IMR-90 (cell line): ENCODE measurements around the gene CLEC20A. TPM values are rescaled to one million over a fixed set of nuclear protein-coding genes. Genes with fewer than 3 reads are reported as not detected.

Experiments used
- ATAC-seq: fragments of 200-7000 bp; cut with Tn5 transposase; 2 replicates; pipeline ENCODE4 v1.9.1; 2020; ENCODE audit warnings: low read depth, mild to moderate bottlenecking, moderate library complexity
- BruUV-seq: library from RNA; stranded (reverse); fragments of 400-500 nt; replicated peaks from 2 replicates; lab custom pipeline; 2021; lab: Mats Ljungman, UMichigan
- CTCF ChIA-PET: fragments of 300-600 bp; formaldehyde crosslinking; extraction: SDS; loops from one replicate; lab custom pipeline; 2021; ENCODE audit warnings: antibody characterized with exemption; lab: Yijun Ruan, JAX
- POLR2A ChIA-PET: fragments of 300-600 bp; sonication (Branson Sonifier 250); formaldehyde crosslinking; loops from one replicate; lab custom pipeline; 2022; ENCODE audit warnings: antibody characterized with exemption; ENCODE audit not compliant: unreplicated experiment; lab: Charles Lee
- DNase-seq: peaks from one replicate; pipeline ENCODE4 v3.0.0; 2013
- H2AFZ ChIP-seq: replicated peaks from 2 replicates; pipeline ENCODE3; 2013; ENCODE audit warnings: low read length, mild to moderate bottlenecking; ENCODE audit not compliant: poor library complexity
- H2AK5ac ChIP-seq: 2 replicates; pipeline ENCODE4 v1.6.1; 2013; ENCODE audit warnings: low read depth, low read length, inconsistent platforms
- H2AK9ac ChIP-seq: replicated peaks from 2 replicates; pipeline ENCODE3; 2013; ENCODE audit warnings: mild to moderate bottlenecking, low read depth, low read length, moderate library complexity; ENCODE audit not compliant: poor library complexity
- H2BK120ac ChIP-seq: 2 replicates; pipeline ENCODE4 v1.6.1; 2013; ENCODE audit warnings: low read depth, low read length, inconsistent platforms
- H2BK15ac ChIP-seq: 3 replicates; pipeline ENCODE4 v1.6.1; 2013; ENCODE audit warnings: low read depth, low read length, inconsistent platforms
- H2BK20ac ChIP-seq: 2 replicates; pipeline ENCODE4 v1.6.1; 2013; ENCODE audit warnings: low read depth, mild to moderate bottlenecking, inconsistent platforms, low read length, moderate library complexity
- H2BK5ac ChIP-seq: 2 replicates; pipeline ENCODE4 v1.6.1; 2013; ENCODE audit warnings: mild to moderate bottlenecking, low read depth, low read length, inconsistent platforms; ENCODE audit not compliant: poor library complexity, severe bottlenecking
- H3K14ac ChIP-seq: replicated peaks from 2 replicates; pipeline ENCODE4 v1.6.1; 2013; ENCODE audit warnings: low read depth, low read length, inconsistent platforms
- H3K18ac ChIP-seq: 2 replicates; pipeline ENCODE4 v1.6.1; 2013; ENCODE audit warnings: low read depth, low read length, control low read depth
- H3K23ac ChIP-seq: 2 replicates; pipeline ENCODE4 v1.6.1; 2013; ENCODE audit warnings: low read depth, low read length, inconsistent platforms
- H3K27ac ChIP-seq: 2 replicates; pipeline ENCODE4 v1.5.1; 2013; ENCODE audit warnings: mild to moderate bottlenecking, control low read depth, low read length; ENCODE audit not compliant: insufficient read depth
- H3K27me3 ChIP-seq: 2 replicates; pipeline ENCODE4 v1.6.1; 2013; ENCODE audit warnings: low read length; ENCODE audit not compliant: control insufficient read depth, insufficient read depth
- H3K36me3 ChIP-seq: 2 replicates; pipeline ENCODE4 v1.6.1; 2013; ENCODE audit warnings: low read length, mixed read lengths; ENCODE audit not compliant: control insufficient read depth, insufficient read depth
- H3K4ac ChIP-seq: 2 replicates; pipeline ENCODE4 v1.6.1; 2013; ENCODE audit warnings: low read depth, low read length, inconsistent platforms
- H3K4me1 ChIP-seq: 2 replicates; pipeline ENCODE4 v1.6.1; 2013; ENCODE audit warnings: low read length, mixed read lengths; ENCODE audit not compliant: control insufficient read depth, insufficient read depth
- H3K4me2 ChIP-seq: 2 replicates; pipeline ENCODE4 v1.6.1; 2013; ENCODE audit warnings: low read depth, mild to moderate bottlenecking, control low read depth, low read length, moderate library complexity
- H3K4me3 ChIP-seq: 2 replicates; pipeline ENCODE4 v1.5.1; 2013; ENCODE audit warnings: low read depth, mild to moderate bottlenecking, control low read depth, low read length, moderate library complexity; ENCODE audit not compliant: insufficient read depth
- H3K56ac ChIP-seq: 2 replicates; pipeline ENCODE4 v1.6.1; 2013; ENCODE audit warnings: low read length, inconsistent platforms; ENCODE audit not compliant: insufficient read depth; ENCODE audit errors: extremely low read depth
- H3K79me1 ChIP-seq, 2 experiments: 2 replicates each; pipeline ENCODE4 v1.6.1; 2013; ENCODE audit warnings: low read length in 2 of 2, inconsistent platforms in 1 of 2, low read depth in 1 of 2
- H3K9ac ChIP-seq: 2 replicates; pipeline ENCODE4 v1.6.1; 2013; ENCODE audit warnings: low read depth, low read length, control low read depth
- H3K9me1 ChIP-seq: 2 replicates; pipeline ENCODE4 v1.6.1; 2013; ENCODE audit warnings: low read length, inconsistent platforms; ENCODE audit not compliant: insufficient read depth
- H3K9me3 ChIP-seq: 2 replicates; pipeline ENCODE4 v1.6.1; 2013; ENCODE audit warnings: low read length; ENCODE audit not compliant: control insufficient read depth, insufficient read depth
- H4K20me1 ChIP-seq: 2 replicates; pipeline ENCODE4 v1.6.1; 2013; ENCODE audit warnings: low read length, inconsistent platforms; ENCODE audit not compliant: insufficient read depth
- H4K5ac ChIP-seq: 2 replicates; pipeline ENCODE4 v1.6.1; 2013; ENCODE audit warnings: mild to moderate bottlenecking, low read depth, low read length, control low read depth
- H4K8ac ChIP-seq, 2 experiments: 2 replicates each; pipeline ENCODE4 v1.6.1; 2013; ENCODE audit warnings: low read depth in 2 of 2, low read length in 2 of 2, control low read depth in 1 of 2, inconsistent platforms in 1 of 2
- H4K91ac ChIP-seq: 2 replicates; pipeline ENCODE4 v1.6.1; 2013; ENCODE audit warnings: low read depth, low read length, inconsistent platforms; ENCODE audit not compliant: insufficient read depth
- CEBPB ChIP-seq: IDR thresholded peaks from 2 replicates; pipeline ENCODE4 v1.6.1; 2012; ENCODE audit warnings: low read depth, low read length, improper control_type of control experiment
- MAFK ChIP-seq: IDR thresholded peaks from 2 replicates; pipeline ENCODE4 v1.6.1; 2012; ENCODE audit warnings: low read depth, low read length, improper control_type of control experiment
- USF2 ChIP-seq: fragments of 150-350 bp; IDR thresholded peaks from 2 replicates; pipeline ENCODE4 v1.6.1; 2017; ENCODE audit warnings: mild to moderate bottlenecking, antibody characterized with exemption, low read length, low read depth
- WGBS, 2 experiments: methylation state at CpG; one replicate each; pipeline versions ENCODE4 v1.1.5 to v1.1.7; 2013; ENCODE audit warnings: missing lambda C conversion rate in 2 of 2; ENCODE audit not compliant: insufficient read length in 1 of 2; ENCODE audit errors: extremely low coverage in 2 of 2; 5-methylcytosine and 5-hydroxymethylcytosine counted together
- dilution Hi-C: fragments of 300-500 bp; cut with HindIII; formaldehyde crosslinking; loops from one replicate; pipeline ENCODE4 v1.14.3; 2018; ENCODE audit warnings: low sequenced_read_pairs; ENCODE audit not compliant: unreplicated experiment
- in situ Hi-C: fragments of 300-500 bp; cut with MboI; formaldehyde crosslinking; loops from 3 replicates; pipeline ENCODE4 v1.14.3; 2019; ENCODE audit warnings: low sequenced_read_pairs, inconsistent platforms, mixed read lengths
- intact Hi-C: fragments of 100-400 bp; cut with micrococcal nuclease; formaldehyde crosslinking; loops from 2 replicates; pipeline ENCODE4 v1.10.0; 2022
- polyA plus RNA-seq, 3 experiments: library from polyadenylated mRNA; depleted of rRNA; stranded (reverse); fragments of >200 nt; gene quantifications; 2 replicates each; pipeline ENCODE4 v1.2.3, GENCODE V29; 2012; ENCODE audit warnings: low replicate concordance in 1 of 3
- total RNA-seq: library from RNA; depleted of rRNA; stranded (reverse); fragments of >200 nt; gene quantifications from 2 replicates; pipeline ENCODE4 v1.2.3, GENCODE V29; 2012

Gene CLEC20A
- total and polyA plus RNA-seq, 2 of the 4 experiments (the other 2 are of a cell fraction): not detected

GRCh38 chr1:178461701-178462100 is 35.1 kb downstream of the CLEC20A start:
- H3K4ac ChIP-seq: no peak overlapping the region
- H3K4me1 ChIP-seq: peaks cover 4% of the 10 kb centered on the region; the same call in 1 of the 2 replicates
- no peak overlapping the region for H3K56ac ChIP-seq
- DNase-seq: no peak
- H2AK5ac ChIP-seq: no peak overlapping the region
- H2BK5ac ChIP-seq: no peak overlapping the region
- TF ChIP-seq MAFK (peak; percentile 39), CEBPB (no peak), USF2 (no peak)
- H3K36me3 ChIP-seq: peaks cover 9% of the 10 kb centered on the region
- no peak overlapping the region for H3K27ac ChIP-seq
- no peak overlapping the region for H4K8ac ChIP-seq
- H3K4me2 ChIP-seq: no peak overlapping the region
- H2BK120ac ChIP-seq: no peak overlapping the region
- H4K20me1 ChIP-seq: no peaks in the 10 kb centered on the region
- CTCF ChIA-PET: interaction anchor here (0.6 kb wide), 1 partner anchor 13 kb away, joined by 3 read pairs; no protein-coding TSS in a partner anchor
- H4K5ac ChIP-seq: no peak overlapping the region
- H3K23ac ChIP-seq: no peak overlapping the region
- H3K79me1 ChIP-seq: peaks cover 0 to 8% of the 10 kb centered on the region in 2 experiments; a peak in 2 of 4 replicates
- no peak overlapping the region for H3K14ac ChIP-seq
- H3K9me1 ChIP-seq: peaks cover 6% of the 10 kb centered on the region; the same call in 1 of the 2 replicates
- H3K9me3 ChIP-seq: no peaks in the 10 kb centered on the region
- H3K18ac ChIP-seq: no peak overlapping the region
- no peak overlapping the region for H4K91ac ChIP-seq
- no CpG with 5 or more reads among the region's 4 CpGs for WGBS, 2 experiments
- no TSS peak for BruUV-seq
- no peak overlapping the region for H2BK20ac ChIP-seq
- H2AFZ ChIP-seq: no peak overlapping the region
- H2BK15ac ChIP-seq: no peak overlapping the region
- ATAC-seq: peak; percentile 34; the same call in 1 of the 2 replicates
- H2AK9ac ChIP-seq: no peak overlapping the region
- no peaks in the 10 kb centered on the region for H3K27me3 ChIP-seq
- H3K9ac ChIP-seq: no peak overlapping the region
- in situ Hi-C loops (no loop called here), intact Hi-C loops (no loop called here), dilution Hi-C loops (no loop called here)
- no peak overlapping the region for H3K4me3 ChIP-seq
- POLR2A ChIA-PET: interaction anchor here (0.7 kb wide), 1 partner anchor 117 kb away, joined by 4 read pairs; no protein-coding TSS in a partner anchor
